Type B pancreatic cell (in vitro differentiated cells): ENCODE measurements around the gene HAGH. TPM values are rescaled to one million over a fixed set of nuclear protein-coding genes. Genes with fewer than 3 reads are reported as not detected.
A peak's percentile ranks its signal among the peaks of the same experiment; 100 is the strongest.

Experiments
- DNase-seq: peaks from one replicate; pipeline ENCODE4 v3.0.0; 2021; ENCODE audit warnings: mixed read lengths; ENCODE audit not compliant: unreplicated experiment; ENCODE audit errors: extremely low spot score
- H3K27ac Mint-ChIP-seq: 2 replicates; pipeline ENCODE4 v1.8.0; 2021; ENCODE audit warnings: mild to moderate bottlenecking, mixed read lengths
- H3K27me3 Mint-ChIP-seq: 2 replicates; pipeline ENCODE4 v1.8.0; 2021; ENCODE audit warnings: mixed read lengths
- H3K36me3 Mint-ChIP-seq: 2 replicates; pipeline ENCODE4 v1.8.0; 2021; ENCODE audit warnings: mixed read lengths
- H3K4me1 Mint-ChIP-seq: one replicate; pipeline ENCODE4 v1.8.0; 2021; ENCODE audit warnings: mixed read lengths; ENCODE audit not compliant: unreplicated experiment
- H3K4me3 Mint-ChIP-seq: 2 replicates; pipeline ENCODE4 v1.8.0; 2021; ENCODE audit warnings: mild to moderate bottlenecking, mixed read lengths
- H3K9me3 Mint-ChIP-seq: 2 replicates; pipeline ENCODE4 v1.8.0; 2021; ENCODE audit warnings: mixed read lengths
- total RNA-seq: library from RNA; stranded (reverse); gene quantifications from 2 replicates; pipeline ENCODE4 v1.2.1, GENCODE V29; 2021; ENCODE audit warnings: low replicate concordance
- TF ChIP-seq, protein P1 (sequence below): fragments of 200-600 bp; sonication (generic); conservative IDR thresholded peaks from 2 replicates; pipeline ENCODE4 v1.5.0; 2021; ENCODE audit warnings: antibody characterized with exemption, mild to moderate bottlenecking

Gene HAGH
- total RNA-seq, 1 donor from 2014 or later, result 36.7 TPM

DNA sequence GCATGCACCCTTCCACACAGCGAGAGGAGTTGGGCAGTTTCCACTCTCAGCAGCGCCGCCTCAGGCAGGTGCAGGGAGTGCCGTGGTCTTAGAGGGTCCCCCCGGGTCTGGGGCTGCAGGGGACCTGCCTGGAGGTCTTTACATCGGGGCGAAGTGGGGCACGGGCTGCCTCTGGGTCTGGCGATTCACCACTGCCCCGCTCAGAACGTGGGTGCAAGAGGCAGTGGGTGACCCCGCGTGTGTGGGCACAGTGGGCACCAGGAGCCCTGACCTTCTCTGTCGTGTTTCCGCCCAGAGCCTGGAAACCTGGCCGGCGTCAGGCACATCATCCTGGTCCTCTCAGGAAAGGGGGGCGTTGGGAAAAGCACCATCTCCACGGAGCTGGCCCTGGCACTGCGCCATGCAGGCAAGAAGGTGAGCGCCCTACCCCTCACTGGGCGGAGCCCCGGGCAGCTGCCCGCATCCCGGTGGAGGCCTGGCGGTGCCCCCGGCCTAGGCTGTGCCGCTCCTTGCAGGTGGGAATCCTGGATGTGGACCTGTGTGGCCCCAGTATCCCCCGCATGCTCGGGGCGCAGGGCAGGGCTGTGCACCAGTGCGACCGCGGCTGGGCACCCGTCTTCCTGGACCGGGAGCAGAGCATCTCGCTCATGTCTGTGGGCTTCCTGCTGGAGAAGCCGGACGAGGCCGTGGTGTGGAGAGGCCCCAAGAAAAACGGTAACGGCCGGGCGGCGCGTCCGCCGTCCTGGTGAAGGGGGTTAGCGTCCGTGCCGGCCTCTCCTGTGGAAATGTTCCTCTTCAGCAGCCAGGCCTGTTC is 40.2 kb downstream of the HAGH start:
- Mint-ChIP-seq H3K36me3 (peaks cover 3% of the 10 kb centered on the region), H3K27me3 (no peaks in the 10 kb centered on the region), H3K4me3 (no peak overlapping the region), H3K27ac (no peak overlapping the region), H3K9me3 (no peaks in the 10 kb centered on the region), H3K4me1 (peaks cover 9% of the 10 kb centered on the region)
- DNase-seq, result no peak
- TF ChIP-seq, protein P1, sequence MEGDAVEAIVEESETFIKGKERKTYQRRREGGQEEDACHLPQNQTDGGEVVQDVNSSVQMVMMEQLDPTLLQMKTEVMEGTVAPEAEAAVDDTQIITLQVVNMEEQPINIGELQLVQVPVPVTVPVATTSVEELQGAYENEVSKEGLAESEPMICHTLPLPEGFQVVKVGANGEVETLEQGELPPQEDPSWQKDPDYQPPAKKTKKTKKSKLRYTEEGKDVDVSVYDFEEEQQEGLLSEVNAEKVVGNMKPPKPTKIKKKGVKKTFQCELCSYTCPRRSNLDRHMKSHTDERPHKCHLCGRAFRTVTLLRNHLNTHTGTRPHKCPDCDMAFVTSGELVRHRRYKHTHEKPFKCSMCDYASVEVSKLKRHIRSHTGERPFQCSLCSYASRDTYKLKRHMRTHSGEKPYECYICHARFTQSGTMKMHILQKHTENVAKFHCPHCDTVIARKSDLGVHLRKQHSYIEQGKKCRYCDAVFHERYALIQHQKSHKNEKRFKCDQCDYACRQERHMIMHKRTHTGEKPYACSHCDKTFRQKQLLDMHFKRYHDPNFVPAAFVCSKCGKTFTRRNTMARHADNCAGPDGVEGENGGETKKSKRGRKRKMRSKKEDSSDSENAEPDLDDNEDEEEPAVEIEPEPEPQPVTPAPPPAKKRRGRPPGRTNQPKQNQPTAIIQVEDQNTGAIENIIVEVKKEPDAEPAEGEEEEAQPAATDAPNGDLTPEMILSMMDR, result no peak

DNA sequence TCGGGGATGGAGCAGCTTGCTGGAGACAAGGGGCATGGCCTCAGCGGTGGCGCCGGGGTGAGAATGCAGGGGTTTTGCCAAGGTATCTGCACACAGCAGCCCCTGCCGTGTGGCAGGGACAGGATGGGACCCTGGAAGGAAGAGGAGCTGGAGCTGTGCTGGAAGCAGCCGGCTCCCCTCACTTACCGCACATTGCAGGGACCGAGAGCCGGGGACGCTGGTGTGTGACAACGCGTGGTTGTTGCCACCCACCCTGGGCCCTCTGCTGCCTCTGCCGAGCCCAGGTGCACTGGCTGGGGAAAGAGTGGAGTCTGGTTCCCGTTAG is 40.8 kb downstream of the HAGH start:
- DNase-seq, result no peak
- TF ChIP-seq, protein P1, result no peak
- Mint-ChIP-seq H3K36me3 (peaks cover 3% of the 10 kb centered on the region), H3K27me3 (no peaks in the 10 kb centered on the region), H3K9me3 (no peaks in the 10 kb centered on the region), H3K4me1 (peaks cover 14% of the 10 kb centered on the region), H3K4me3 (peak overlapping the region; percentile 45), H3K27ac (no peak overlapping the region)

DNA sequence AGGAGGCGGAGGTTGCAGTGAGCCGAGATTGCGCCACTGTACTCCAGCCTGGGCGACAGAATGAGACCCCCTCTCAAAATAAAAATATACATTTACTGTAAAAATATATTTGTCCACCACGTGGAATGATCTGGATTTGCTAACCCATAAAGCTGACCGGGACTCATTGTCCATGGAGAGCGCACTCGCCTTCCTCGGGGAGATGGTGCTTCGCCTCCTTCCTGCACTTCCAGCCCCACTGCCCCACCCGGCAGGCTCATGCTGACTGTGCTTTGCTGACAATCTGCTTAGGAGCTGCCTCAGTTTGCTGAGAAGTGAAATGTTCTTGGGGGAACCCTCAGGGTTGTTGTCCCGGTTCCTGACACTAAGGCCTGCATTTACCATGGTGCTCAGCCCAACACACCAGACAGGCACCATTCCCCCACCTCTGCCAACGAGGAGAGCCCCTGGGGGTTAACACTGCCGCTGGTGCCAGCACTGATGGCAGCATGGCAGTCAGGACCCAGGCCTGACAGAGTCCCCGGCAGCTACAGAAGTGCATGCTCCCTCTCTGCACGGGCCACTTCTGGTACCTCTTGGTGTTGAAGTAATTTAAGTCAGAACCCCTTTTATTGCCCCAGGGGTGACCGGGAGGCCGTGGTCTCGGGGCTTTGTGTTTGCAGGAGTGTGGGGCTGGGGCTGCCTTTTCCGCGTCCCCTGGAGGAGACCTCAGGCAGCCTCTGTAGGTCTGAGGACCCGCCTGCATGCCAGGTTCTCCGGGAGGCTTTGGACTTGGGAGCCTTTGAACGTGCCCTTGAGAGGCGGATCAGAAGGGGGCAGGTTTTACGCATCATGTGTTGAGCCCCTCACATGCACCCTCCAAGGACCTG is 41.4 kb downstream of the HAGH start:
- H3K36me3 Mint-ChIP-seq, result peaks cover 3% of the 10 kb centered on the region
- DNase-seq, result no peak
- peaks cover 14% of the 10 kb centered on the region for H3K4me1 Mint-ChIP-seq
- peak overlapping the region; percentile 81 for H3K4me3 Mint-ChIP-seq
- H3K9me3 Mint-ChIP-seq, result no peaks in the 10 kb centered on the region
- TF ChIP-seq, protein P1, result no peak
- H3K27me3 Mint-ChIP-seq, result no peaks in the 10 kb centered on the region
- no peak overlapping the region for H3K27ac Mint-ChIP-seq

DNA sequence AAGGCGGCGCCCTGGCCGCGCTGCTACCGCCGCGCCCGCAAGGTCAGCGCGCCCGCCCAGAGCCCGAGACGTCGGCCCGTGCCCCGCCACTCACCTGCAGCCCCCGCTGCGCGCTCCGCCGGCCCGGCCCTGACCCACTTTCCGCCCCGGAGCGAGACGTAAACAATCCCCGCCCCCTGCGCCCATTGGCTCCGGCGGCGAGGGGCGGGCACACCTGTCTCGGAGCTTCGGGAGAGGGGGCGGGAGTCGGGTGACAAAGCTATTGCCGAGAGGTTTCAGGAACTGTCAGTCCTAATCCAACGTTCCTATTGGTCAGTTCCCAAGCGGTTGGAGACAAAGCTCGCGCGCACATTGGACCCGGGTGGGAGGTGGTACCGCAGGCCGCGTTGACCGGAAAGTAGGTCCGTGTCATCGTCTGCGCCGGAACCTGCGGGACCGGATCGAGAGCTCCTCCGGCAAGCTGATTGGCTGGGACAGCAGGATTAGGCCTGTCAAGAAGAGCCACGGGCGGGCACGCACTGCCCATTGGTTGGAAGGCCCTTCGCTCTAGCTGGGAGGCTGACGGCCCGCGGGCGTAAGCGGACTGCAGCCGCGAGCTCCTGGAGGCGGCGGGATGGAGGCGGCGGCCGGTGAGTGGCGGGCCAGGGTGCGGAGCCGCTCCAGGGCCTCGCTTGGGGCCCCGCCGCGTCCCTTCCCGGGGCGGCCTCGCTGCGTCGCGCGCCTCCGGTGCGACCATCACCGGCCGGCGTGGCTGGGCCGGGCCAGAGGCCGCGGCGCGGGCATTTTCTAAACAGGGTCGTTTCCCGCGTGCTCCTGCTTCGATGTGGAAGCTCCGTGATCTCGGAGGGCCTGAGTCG is 44.0 kb downstream of the HAGH start, which contains the start of the genes NUBP2 and SPSB3:
Gene NUBP2 (plus strand): TSS at position 553 of the 857 bp plus-strand sequence. CDS start 61 bp downstream, at position 614.
Gene SPSB3 (minus strand): TSS at position 164 of the 857 bp plus-strand sequence. CDS start 1,088 bp downstream, outside the sequence.
- Mint-ChIP-seq H3K9me3 (no peaks in the 10 kb centered on the region), H3K4me1 (peaks cover 14% of the 10 kb centered on the region), H3K27me3 (no peaks in the 10 kb centered on the region), H3K36me3 (peaks cover 3% of the 10 kb centered on the region), H3K4me3 (peak within 1 kb of the TSS; percentile 97), H3K27ac (peak within 1 kb of the TSS; percentile 95)
- TF ChIP-seq, protein P1, result no peak
- DNase-seq, result peak; percentile 100

DNA sequence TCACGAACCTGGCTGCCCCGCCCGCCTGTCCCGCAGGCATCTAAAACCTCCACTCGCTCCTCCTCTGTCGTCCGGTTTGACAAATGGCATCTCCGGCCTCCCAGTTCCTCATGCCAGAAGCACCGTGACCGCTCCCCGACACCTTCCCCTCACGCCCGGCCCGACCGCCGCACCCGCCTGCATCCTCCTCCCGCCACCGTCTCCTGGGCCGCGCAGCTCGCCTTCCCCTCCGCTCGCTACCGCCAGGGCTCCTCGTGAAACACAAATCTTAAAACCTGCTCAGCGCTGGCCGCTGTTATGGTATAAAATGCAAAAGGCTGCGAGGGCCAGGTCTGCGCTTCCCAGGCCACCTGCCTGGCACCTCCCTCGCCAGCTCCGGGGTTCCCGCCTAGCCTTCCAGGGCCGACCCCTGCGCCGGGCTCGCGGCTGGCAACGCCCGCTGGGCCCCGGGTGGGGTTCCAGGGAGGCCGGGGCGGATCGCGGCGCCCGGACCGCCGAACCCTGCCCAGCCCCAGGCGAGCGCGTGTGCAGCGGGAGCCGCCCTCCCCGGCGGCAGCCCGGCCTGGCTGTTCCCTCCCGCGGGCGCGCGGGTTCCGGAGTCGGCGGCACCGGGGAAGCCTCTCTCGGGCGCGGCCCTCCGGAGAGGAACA is 44.7 kb downstream of the HAGH start:
- Mint-ChIP-seq H3K27ac (peak overlapping the region; percentile 95), H3K27me3 (no peaks in the 10 kb centered on the region), H3K36me3 (peaks cover 3% of the 10 kb centered on the region), H3K4me3 (peak overlapping the region; percentile 97), H3K4me1 (peaks cover 14% of the 10 kb centered on the region), H3K9me3 (no peaks in the 10 kb centered on the region)
- TF ChIP-seq, protein P1, result peak; percentile 56
- no peak for DNase-seq
